ENCODE data around the gene ZNF331. TPM values are rescaled to one million over a fixed set of nuclear protein-coding genes. Genes with fewer than 3 reads are reported as not detected.

Gene ZNF331
- total and polyA plus RNA-seq, 2 donors (not counting 1 experiment from before 2014, with no cell fraction given), result 4.8 to 16.2 TPM

DNA sequence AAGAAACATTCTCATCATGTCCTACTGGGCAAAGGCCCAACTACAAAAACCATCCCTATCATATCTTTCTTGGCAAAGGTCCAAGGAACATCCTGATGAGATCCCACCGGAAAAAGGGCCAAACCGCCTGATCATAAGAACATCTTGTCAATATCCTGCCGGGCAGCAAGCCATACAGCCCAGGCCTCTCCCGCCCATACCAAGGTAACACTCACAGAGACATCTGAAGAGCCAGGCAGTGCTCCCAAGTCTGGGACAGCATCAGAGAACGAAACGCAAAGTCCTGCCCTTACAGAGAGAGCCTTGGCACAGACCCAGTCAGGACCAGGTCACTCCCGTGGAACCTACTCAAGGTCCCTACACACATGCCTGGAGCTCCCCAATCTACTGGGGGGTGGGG is 18.5 kb upstream of the ZNF331 start:
- Histone ChIP-seq H3K9me3 (ENCODE audit: control insufficient read depth, insufficient read depth, low read depth, low read length) (no peaks in the 10 kb centered on the region), H3K4me3 (replicated peaks in 1 of 4; ENCODE audit: control extremely low read depth in 1 of 4, insufficient read depth in 1 of 4, low read depth in 3 of 4, low read length in 4 of 4) (no peak overlapping the region), H3K79me2 (ENCODE audit: control insufficient read depth, insufficient read depth, low read length) (peaks cover 5% of the 10 kb centered on the region), H4K20me1 (ENCODE audit: control insufficient read depth, extremely low read depth, insufficient read depth, low read length) (no peaks in the 10 kb centered on the region), H3K9ac (ENCODE audit: insufficient read depth, low read length) (no peak overlapping the region), H2AFZ (ENCODE audit: low read length) (no peak overlapping the region), H3K36me3 (ENCODE audit: control insufficient read depth, insufficient read depth, low read length) (no peaks in the 10 kb centered on the region), H3K27me3 (ENCODE audit: control insufficient read depth, insufficient read depth, low read length) (no peaks in the 10 kb centered on the region), H3K27ac (ENCODE audit: insufficient read depth, low read length) (no peak overlapping the region), H3K4me1 (ENCODE audit: control insufficient read depth, extremely low read depth, insufficient read depth, low read length) (peaks cover 7% of the 10 kb centered on the region), H3K4me2 (ENCODE audit: extremely low read depth, insufficient read depth, low read length) (no peak overlapping the region)
- no peak for DNase-seq (ENCODE audit: low read depth in 2 of 2)
- TF ChIP-seq EZH2 (IDR thresholded peaks at IDR 0.05; ENCODE audit: low read length, missing control alignments), result no peak
- TF ChIP-seq, protein P1, sequence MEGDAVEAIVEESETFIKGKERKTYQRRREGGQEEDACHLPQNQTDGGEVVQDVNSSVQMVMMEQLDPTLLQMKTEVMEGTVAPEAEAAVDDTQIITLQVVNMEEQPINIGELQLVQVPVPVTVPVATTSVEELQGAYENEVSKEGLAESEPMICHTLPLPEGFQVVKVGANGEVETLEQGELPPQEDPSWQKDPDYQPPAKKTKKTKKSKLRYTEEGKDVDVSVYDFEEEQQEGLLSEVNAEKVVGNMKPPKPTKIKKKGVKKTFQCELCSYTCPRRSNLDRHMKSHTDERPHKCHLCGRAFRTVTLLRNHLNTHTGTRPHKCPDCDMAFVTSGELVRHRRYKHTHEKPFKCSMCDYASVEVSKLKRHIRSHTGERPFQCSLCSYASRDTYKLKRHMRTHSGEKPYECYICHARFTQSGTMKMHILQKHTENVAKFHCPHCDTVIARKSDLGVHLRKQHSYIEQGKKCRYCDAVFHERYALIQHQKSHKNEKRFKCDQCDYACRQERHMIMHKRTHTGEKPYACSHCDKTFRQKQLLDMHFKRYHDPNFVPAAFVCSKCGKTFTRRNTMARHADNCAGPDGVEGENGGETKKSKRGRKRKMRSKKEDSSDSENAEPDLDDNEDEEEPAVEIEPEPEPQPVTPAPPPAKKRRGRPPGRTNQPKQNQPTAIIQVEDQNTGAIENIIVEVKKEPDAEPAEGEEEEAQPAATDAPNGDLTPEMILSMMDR (conservative IDR thresholded peaks at IDR 0.05 in 1 of 2, IDR thresholded peaks at IDR 0.05 in 1 of 2; ENCODE audit: low read depth in 1 of 2, low read length in 2 of 2), result no peak

DNA sequence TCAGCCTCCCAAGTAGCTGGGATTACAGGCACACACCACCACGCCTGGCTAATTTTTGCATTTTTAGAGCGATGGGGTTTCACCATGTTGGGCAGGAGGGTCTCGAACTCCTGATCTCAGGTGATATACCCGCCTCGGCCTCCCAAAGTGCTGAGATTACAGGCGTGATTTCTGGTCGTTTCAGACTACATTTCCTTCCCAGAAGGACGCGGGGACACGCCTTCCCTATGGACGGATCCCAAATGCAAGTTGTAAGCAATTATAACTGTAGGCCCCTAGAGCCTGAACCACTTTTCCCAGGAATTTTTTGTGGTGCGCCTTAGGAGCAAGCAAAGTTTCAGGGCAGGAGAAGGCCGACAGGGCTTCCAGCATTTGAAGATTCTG is 17.8 kb upstream of the ZNF331 start:
- no peak for DNase-seq (ENCODE audit: low read depth in 2 of 2)
- H3K4me1 ChIP-seq (ENCODE audit: control insufficient read depth, extremely low read depth, insufficient read depth, low read length), result peaks cover 7% of the 10 kb centered on the region
- TF ChIP-seq EZH2 (IDR thresholded peaks at IDR 0.05; ENCODE audit: low read length, missing control alignments), result no peak
- TF ChIP-seq, protein P1 (conservative IDR thresholded peaks at IDR 0.05 in 1 of 2, IDR thresholded peaks at IDR 0.05 in 1 of 2; ENCODE audit: low read depth in 1 of 2, low read length in 2 of 2), result no peak
- no peaks in the 10 kb centered on the region for H3K9me3 ChIP-seq (ENCODE audit: control insufficient read depth, insufficient read depth, low read depth, low read length)
- H3K4me2 ChIP-seq (ENCODE audit: extremely low read depth, insufficient read depth, low read length), result peak overlapping the region; percentile 49
- H3K79me2 ChIP-seq (ENCODE audit: control insufficient read depth, insufficient read depth, low read length), result peaks cover 5% of the 10 kb centered on the region
- H4K20me1 ChIP-seq (ENCODE audit: control insufficient read depth, extremely low read depth, insufficient read depth, low read length), result no peaks in the 10 kb centered on the region
- no peaks in the 10 kb centered on the region for H3K27me3 ChIP-seq (ENCODE audit: control insufficient read depth, insufficient read depth, low read length)
- peak overlapping the region; percentile 29 to 62 (median 43) for H3K4me3 ChIP-seq (replicated peaks in 1 of 4; ENCODE audit: control extremely low read depth in 1 of 4, insufficient read depth in 1 of 4, low read depth in 3 of 4, low read length in 4 of 4)
- peak overlapping the region; percentile 95 for H2AFZ ChIP-seq (ENCODE audit: low read length)
- H3K36me3 ChIP-seq (ENCODE audit: control insufficient read depth, insufficient read depth, low read length), result no peaks in the 10 kb centered on the region
- no peak overlapping the region for H3K9ac ChIP-seq (ENCODE audit: insufficient read depth, low read length)
- peak overlapping the region; percentile 76 for H3K27ac ChIP-seq (ENCODE audit: insufficient read depth, low read length)

DNA sequence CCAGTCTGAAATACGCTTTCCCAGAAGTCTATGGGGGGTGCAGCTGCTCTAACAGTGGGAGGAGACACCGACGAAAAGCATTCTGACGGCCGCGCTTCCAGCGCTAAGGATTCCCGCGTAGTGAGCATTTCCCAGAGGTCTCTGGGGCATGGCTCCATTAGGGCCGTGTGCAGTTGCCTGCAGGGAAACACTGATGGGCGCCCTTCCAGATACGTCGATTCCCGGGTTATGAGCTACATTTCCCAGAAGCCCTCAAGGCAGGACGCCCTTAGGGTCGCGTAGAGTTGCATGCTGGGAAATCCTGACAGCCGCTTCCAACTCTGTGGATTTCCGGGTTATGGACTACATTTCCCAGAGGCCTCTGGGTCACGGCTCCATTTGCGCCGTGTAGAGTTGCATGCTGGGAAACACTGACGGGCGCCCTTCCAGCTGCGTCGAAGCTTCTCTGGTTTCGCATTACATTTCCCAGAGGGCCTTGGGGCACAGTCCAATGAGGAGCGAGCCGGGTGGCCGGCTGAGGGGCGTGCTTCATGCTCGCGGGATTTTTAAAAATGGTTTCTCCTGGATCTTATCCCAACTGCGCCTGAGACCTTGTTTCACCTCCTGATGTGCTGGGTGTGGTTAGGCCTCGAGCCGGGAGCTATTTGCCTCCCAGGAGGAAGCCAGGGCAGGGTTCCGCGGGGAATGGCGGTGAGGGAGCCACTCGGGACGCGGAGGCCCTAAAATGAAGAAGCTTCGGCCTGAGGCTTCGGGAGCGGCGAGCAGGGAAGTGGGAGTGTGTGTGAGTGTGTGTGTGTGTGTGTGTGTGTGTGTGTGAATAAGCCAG is 17.2 kb upstream of the ZNF331 start:
- H3K4me3 ChIP-seq (replicated peaks in 1 of 4; ENCODE audit: control extremely low read depth in 1 of 4, insufficient read depth in 1 of 4, low read depth in 3 of 4, low read length in 4 of 4), result peak overlapping the region; percentile 48 to 71 (median 63)
- DNase-seq (ENCODE audit: low read depth in 2 of 2), result peak; percentile 99
- no peaks in the 10 kb centered on the region for H3K27me3 ChIP-seq (ENCODE audit: control insufficient read depth, insufficient read depth, low read length)
- H2AFZ ChIP-seq (ENCODE audit: low read length), result peak overlapping the region; percentile 95
- peak overlapping the region; percentile 76 for H3K27ac ChIP-seq (ENCODE audit: insufficient read depth, low read length)
- H3K9ac ChIP-seq (ENCODE audit: insufficient read depth, low read length), result peak overlapping the region; percentile 21
- H3K79me2 ChIP-seq (ENCODE audit: control insufficient read depth, insufficient read depth, low read length), result peaks cover 5% of the 10 kb centered on the region
- H3K9me3 ChIP-seq (ENCODE audit: control insufficient read depth, insufficient read depth, low read depth, low read length), result no peaks in the 10 kb centered on the region
- H4K20me1 ChIP-seq (ENCODE audit: control insufficient read depth, extremely low read depth, insufficient read depth, low read length), result no peaks in the 10 kb centered on the region
- TF ChIP-seq EZH2 (IDR thresholded peaks at IDR 0.05; ENCODE audit: low read length, missing control alignments), result no peak
- TF ChIP-seq, protein P1 (conservative IDR thresholded peaks at IDR 0.05 in 1 of 2, IDR thresholded peaks at IDR 0.05 in 1 of 2; ENCODE audit: low read depth in 1 of 2, low read length in 2 of 2), result no peak
- peaks cover 7% of the 10 kb centered on the region for H3K4me1 ChIP-seq (ENCODE audit: control insufficient read depth, extremely low read depth, insufficient read depth, low read length)
- H3K4me2 ChIP-seq (ENCODE audit: extremely low read depth, insufficient read depth, low read length), result peak overlapping the region; percentile 96
- H3K36me3 ChIP-seq (ENCODE audit: control insufficient read depth, insufficient read depth, low read length), result no peaks in the 10 kb centered on the region
